ENCODE measurements around the gene RPL5.
A peak's percentile ranks its signal among the peaks of the same experiment; 100 is the strongest.

RPL5 gene

GRCh38 chr1:92820024-92820423 lies 11.8 kb upstream of the RPL5 start:
- DNase-seq (ENCODE audit: low spot score) = no peak

DNA sequence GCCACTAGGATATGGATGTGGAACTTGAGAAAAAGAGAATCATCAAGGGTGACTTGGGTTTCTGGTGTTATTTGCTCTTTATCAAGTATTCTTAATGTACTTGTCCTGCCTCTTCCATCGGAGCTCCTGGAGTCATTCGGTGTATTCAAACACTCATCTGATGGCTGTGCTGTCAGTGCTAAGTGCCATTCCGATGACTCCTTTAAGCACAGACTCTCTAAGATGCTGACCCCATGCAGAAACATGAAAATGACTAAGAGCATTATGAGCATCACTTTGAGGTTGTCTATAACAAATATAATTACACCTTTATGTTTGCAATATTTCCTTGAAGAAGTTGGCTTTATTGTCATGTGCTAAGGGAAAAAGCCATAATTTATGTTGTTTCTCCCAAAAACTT lies 11.3 kb upstream of the RPL5 start:
- DNase-seq (ENCODE audit: low spot score) = no peak

GRCh38 chr1:92822879-92823278 lies 9.0 kb upstream of the RPL5 start:
- DNase-seq (ENCODE audit: low spot score) = no peak

DNA sequence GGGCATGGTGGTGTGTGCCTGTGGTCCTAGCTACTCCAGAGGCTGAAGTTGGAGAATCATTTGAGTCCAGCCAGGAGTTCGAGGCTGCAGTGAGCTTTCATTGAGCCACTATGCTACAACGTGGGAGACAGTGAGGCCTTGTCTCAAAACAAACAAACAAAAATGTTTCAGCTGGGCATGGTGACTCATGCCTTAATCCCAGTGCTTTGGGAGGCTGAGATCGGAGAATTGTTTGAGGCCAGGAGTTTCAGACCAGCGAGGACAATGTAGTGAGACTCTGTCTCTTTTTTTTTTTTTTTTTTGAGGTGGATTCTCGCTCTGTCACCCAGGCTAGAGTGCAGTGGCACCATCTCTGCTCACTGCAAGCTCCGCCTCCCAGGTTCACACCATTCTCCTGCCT lies 5.0 kb upstream of the RPL5 start:
- DNase-seq (ENCODE audit: low spot score) = no peak

DNA sequence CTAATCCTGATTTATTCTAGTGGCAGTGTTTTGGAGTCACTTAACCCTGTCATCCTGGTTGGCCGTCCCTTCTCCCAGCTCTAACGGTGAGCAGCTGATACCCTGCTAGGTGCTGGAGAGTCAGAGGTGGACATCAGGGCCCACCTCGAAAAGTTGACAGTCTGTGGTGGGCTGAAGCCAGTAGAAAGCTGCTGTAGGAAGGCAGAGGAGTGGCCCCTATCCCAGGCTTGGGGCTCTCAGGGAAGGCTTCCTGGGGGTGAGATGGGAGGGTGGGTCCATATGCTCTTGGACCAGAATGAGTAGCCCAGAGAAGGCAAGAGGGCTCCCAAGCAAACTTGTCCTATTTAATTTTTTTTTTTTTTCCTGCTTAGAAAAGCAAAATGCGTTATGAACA lies 475 bp upstream of the RPL5 start:
- peak; percentile 7 for DNase-seq (ENCODE audit: low spot score)

DNA sequence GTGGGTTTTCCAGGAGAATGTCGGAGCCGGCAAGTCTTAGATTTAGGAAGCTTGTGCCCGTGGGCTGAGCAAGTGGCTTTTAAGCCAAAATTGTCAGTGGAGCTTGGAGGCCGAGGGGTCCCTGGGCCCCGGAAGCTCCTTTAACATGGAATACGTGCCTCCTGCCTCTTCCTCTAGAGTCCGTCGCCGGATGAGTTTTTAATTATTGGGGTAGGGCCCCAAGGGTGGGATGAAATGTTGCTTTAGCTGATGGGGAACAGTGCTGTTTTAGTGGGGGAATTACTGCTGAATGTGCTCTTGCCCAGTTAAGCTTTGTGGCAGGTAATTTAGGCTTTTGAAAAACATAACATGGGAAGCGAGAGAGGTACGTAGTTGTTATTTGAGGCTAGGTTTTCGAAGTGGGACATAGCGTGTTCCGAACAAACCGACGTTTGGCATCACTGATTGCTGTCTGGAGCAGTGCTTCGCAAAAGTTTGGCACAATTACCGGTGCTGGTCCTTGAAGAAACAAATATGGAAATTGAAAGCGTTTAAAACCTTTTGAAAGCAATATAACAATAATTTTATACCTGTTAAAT lies 786 bp downstream of the RPL5 start:
- peak; percentile 6 for DNase-seq (ENCODE audit: low spot score)

DNA sequence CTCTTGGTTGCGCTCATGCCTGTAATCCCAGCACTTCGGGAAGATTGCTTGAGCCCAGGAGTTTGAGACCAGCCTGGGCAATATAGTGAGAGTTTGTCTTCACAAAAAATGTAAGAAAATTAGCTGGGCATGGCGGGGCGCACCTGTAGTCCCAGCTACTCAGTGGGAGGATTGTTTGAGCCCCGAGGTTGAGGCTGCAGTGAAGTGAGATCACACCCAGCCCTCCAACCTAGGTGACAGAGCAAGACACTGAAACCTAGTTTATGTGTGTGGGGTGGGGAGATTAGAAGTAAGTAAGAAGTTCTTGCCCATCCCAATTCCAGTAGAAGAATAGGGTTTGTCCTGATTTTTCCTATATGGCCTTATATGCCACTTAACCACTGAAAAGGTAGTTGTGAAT lies 2.0 kb downstream of the RPL5 start:
- no peak for DNase-seq (ENCODE audit: low spot score)

- DNase-seq (ENCODE audit: low spot score) = no peak
These were observed 2.8 kb downstream of the RPL5 start for GRCh38 chr1:92834617-92835016.

DNA sequence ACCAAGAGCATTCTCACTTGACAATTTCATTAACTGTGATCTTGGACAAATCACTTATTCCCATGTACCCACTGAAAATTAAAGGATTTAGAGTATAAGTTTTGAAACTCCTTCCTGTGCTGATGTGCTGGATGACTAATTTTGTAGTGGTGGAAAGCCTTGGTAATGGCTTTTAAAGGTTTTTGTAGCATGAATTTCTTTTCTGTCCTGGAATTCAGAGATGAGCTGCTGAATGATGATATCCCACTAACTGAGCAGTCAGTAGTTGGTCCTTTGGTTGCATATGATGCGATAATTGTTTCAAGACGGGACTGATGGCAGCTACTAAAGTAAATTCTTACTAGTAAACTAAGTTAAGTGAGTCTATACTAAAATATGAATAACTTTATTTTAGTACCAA lies 5.2 kb downstream of the RPL5 start:
- DNase-seq (ENCODE audit: low spot score) = no peak

- DNase-seq (ENCODE audit: low spot score) = no peak
These were observed 6.7 kb downstream of the RPL5 start for GRCh38 chr1:92838519-92838918.

GRCh38 chr1:92839442-92839841 lies 7.6 kb downstream of the RPL5 start:
- DNase-seq (ENCODE audit: low spot score) = no peak

DNA sequence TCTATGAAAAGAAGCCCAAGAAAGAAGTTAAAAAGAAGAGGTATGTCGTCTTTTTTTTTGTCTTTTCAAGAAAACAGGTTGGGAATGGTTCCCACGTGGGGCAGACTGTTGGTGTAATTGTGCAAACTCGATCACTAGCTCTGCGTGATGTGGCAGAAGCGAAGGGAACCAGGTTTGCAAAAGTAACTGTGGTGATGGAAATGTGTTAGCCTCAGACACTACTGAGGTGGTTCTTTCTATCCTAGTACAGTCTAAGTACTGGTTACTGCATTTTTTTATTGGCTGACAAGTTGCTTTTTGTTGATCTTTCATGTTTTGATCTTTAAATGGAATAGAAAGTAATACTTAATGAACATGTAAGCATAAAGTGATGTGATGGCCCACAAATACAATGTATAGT lies 8.8 kb downstream of the RPL5 start:
- no peak for DNase-seq (ENCODE audit: low spot score)

GRCh38 chr1:92842082-92843045 lies 10.5 kb downstream of the RPL5 start:
- DNase-seq (ENCODE audit: low spot score) = no peak

DNA sequence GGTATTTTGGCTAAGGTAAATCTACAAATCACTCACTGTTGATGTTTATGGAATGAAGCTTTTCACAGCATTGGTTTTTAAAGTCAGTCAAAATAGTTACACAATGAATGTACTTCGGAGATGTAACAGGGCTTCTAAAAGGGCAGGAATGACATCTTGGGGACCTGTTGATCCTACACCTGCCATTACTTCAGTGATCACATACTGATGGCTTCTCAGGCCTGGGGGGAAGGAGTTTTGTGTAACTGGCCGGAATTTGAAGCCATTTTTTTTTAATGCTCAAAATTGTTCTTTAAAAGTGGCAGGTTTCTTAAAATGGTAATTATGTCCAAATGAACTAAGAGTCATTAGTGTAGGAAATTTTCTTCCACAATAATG lies 11.2 kb downstream of the RPL5 start:
- DNase-seq (ENCODE audit: low spot score) = no peak

GRCh38 chr1:92843429-92844352 lies 11.9 kb downstream of the RPL5 start:
- no peak for DNase-seq (ENCODE audit: low spot score)

- no peak for DNase-seq (ENCODE audit: low spot score)
These were observed 12.6 kb downstream of the RPL5 start for GRCh38 chr1:92844439-92844838.

- DNase-seq (ENCODE audit: low spot score) = no peak
These were observed 14.1 kb downstream of the RPL5 start for GRCh38 chr1:92845908-92846307.

GRCh38 chr1:92848201-92848600 lies 16.4 kb downstream of the RPL5 start:
- DNase-seq (ENCODE audit: low spot score) = no peak

DNA sequence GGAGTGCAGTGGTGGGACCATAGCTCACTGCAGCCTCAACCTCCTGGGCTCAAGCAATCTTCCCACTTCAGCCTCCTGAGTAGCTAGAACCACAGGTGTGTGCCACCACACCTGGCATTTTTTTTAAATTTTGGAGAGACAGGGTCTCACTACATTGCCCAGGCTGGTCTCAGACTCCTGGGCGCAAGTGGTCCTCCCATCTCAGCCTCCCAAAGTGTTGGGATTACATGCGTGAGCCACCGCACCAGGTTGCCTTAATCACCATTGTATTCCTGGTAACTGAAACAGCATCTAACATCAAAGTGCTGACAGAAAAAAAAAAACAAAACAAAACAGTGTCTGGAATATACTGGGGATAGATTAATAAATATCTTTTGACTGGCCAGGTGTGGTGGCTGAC lies 18.2 kb downstream of the RPL5 start:
- DNase-seq (ENCODE audit: low spot score) = no peak

GRCh38 chr1:92851729-92852128 lies 19.9 kb downstream of the RPL5 start:
- DNase-seq (ENCODE audit: low spot score) = no peak

GRCh38 chr1:92853299-92853698 lies 21.5 kb downstream of the RPL5 start:
- DNase-seq (ENCODE audit: low spot score) = no peak

DNA sequence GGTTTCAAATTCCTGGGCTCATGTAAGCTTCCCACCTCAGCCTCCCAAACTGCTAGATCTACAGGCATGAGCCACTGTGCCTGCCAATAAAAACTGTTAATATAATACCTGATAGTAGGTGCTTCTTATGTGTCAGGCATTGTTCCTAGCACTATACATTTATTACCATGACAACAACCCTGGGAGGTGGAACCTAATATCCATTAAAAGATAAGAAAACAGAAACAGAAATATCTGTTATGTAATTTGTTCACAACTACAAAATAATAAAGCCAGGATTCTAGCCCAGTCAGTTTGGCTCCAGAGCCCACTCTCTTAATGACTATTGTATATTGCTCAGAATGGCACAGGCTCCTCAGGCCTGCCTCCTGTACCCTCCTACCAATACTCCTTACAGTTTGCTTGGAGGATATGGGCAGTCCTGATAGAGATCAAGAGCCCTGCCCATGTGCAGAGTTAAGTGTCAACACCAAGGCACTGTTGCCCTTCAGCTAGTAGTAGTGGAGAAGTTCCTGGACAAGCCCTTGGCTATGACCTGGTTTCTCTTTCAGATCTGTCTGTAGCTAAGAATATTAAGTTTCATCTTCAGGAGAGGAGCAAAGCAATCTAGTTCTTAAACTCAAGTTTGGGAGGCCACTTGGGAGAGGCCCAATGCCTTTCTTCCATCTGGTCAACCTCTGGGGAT lies 22.4 kb downstream of the RPL5 start:
- DNase-seq (ENCODE audit: low spot score) = no peak
